Caco-2 (cell line): ENCODE results near the gene CSTPP1. TPM values are rescaled to one million over a fixed set of nuclear protein-coding genes. Genes with fewer than 3 reads are reported as not detected.

Source experiments
- BruUV-seq: library from RNA; stranded (reverse); fragments of 400-500 nt; replicated peaks from 2 replicates; lab custom pipeline; 2021; lab: Mats Ljungman, UMichigan
- CTCF ChIA-PET: fragments of 300-600 bp; sonication (Branson Sonifier 250); formaldehyde crosslinking; loops from one replicate; lab custom pipeline; 2022; ENCODE audit warnings: antibody characterized with exemption; lab: Charles Lee
- POLR2A ChIA-PET: fragments of 300-600 bp; sonication (Branson Sonifier 250); formaldehyde crosslinking; loops from one replicate; lab custom pipeline; 2022; ENCODE audit warnings: antibody characterized with exemption; lab: Charles Lee
- DNase-seq, 2 experiments: peaks; one replicate each; pipeline versions ENCODE4 v3.0.0 to v3.0.0-alpha.2; 2020 to 2022
- H3K27me3 ChIP-seq: replicated peaks from 2 replicates; pipeline ENCODE4 v1.6.0; 2011; ENCODE audit warnings: low read length; ENCODE audit not compliant: control insufficient read depth, insufficient read depth
- H3K36me3 ChIP-seq: 2 replicates; pipeline ENCODE4 v1.5.1; 2011; ENCODE audit warnings: low read length; ENCODE audit not compliant: control insufficient read depth, insufficient read depth
- H3K4me1 ChIP-seq: fragments of 250-450 bp; sonication (Bioruptor Pico); 2 replicates; pipeline ENCODE4 v1.5.1; 2020; ENCODE audit warnings: mild to moderate bottlenecking
- H3K4me3 ChIP-seq: 2 replicates; pipeline ENCODE4 v1.5.1; 2011; ENCODE audit warnings: low read depth, mild to moderate bottlenecking, control low read depth, low read length
- H3K9me3 ChIP-seq: fragments of 250-450 bp; sonication (Bioruptor Pico); 2 replicates; pipeline ENCODE4 v1.5.1; 2020; ENCODE audit warnings: mild to moderate bottlenecking, moderate library complexity
- H3K27ac Mint-ChIP-seq: one replicate; pipeline ENCODE4 v1.8.0; 2022; ENCODE audit warnings: mixed read lengths; ENCODE audit not compliant: unreplicated experiment
- H3K27me3 Mint-ChIP-seq: one replicate; pipeline ENCODE4 v1.8.0; 2022; ENCODE audit warnings: mixed read lengths; ENCODE audit not compliant: insufficient read depth, unreplicated experiment
- H3K36me3 Mint-ChIP-seq: one replicate; pipeline ENCODE4 v1.8.0; 2022; ENCODE audit warnings: mild to moderate bottlenecking, mixed read lengths; ENCODE audit not compliant: insufficient read depth, unreplicated experiment
- H3K4me1 Mint-ChIP-seq: one replicate; pipeline ENCODE4 v1.8.0; 2022; ENCODE audit warnings: low read depth, mixed read lengths; ENCODE audit not compliant: unreplicated experiment
- H3K4me3 Mint-ChIP-seq: one replicate; pipeline ENCODE4 v1.8.0; 2022; ENCODE audit warnings: mild to moderate bottlenecking, moderate library complexity, mixed read lengths; ENCODE audit not compliant: unreplicated experiment
- H3K9me3 Mint-ChIP-seq: one replicate; pipeline ENCODE4 v1.8.0; 2022; ENCODE audit warnings: mixed read lengths; ENCODE audit not compliant: unreplicated experiment
- intact Hi-C: fragments of 100-400 bp; cut with micrococcal nuclease; formaldehyde crosslinking; loops from one replicate; pipeline ENCODE4 v1.10.0; 2022; ENCODE audit not compliant: unreplicated experiment
- total RNA-seq: library from RNA; stranded (reverse); gene quantifications from 2 replicates; pipeline ENCODE4 v1.2.3, GENCODE V29; 2022
- TF ChIP-seq, protein P1 (sequence below), 2 experiments: fragments of 200-600 bp in 1 of 2; IDR thresholded peaks; 1 replicate in 1 of 2; 2 replicates in 1 of 2; pipeline versions ENCODE4 v1.5.1 to v1.8.0; 2011 to 2022; ENCODE audit warnings: antibody characterized with exemption in 1 of 2, control low read depth in 1 of 2, inconsistent platforms in 1 of 2, low read depth in 1 of 2, low read length in 1 of 2, mild to moderate bottlenecking in 1 of 2, moderate library complexity in 1 of 2; ENCODE audit not compliant: insufficient read depth in 1 of 2, severe bottlenecking in 1 of 2, unreplicated experiment in 1 of 2

Gene CSTPP1
- total RNA-seq, 1 experiment from 2014 or later: 22.9 TPM

DNA sequence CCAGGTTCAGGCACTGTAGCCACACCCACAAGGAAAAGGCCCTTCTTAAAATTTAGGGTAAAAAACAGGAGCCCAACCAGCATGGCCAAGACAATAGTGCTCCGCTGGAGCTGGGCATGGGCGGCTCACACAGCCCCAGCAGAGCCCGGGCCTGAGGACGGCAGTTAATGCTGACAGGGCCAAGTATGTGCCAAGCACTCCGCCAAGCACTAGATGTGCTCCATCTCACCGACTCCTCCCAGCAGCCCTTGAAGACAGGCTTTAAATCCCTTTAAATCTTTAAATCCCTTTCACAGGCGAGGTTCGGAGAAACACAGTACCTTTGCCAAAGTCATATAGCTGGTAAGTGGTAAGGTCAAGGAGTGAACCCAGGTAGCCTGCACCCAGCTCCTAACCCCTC, 235.3 kb downstream of the CSTPP1 start:
- Mint-ChIP-seq H3K4me3 (no peak overlapping the region), H3K27me3 (no peaks in the 10 kb centered on the region), H3K27ac (no peak overlapping the region), H3K36me3 (peaks cover 63% of the 10 kb centered on the region), H3K9me3 (no peaks in the 10 kb centered on the region), H3K4me1 (peaks cover 10% of the 10 kb centered on the region)
- Histone ChIP-seq H3K27me3 (no peaks in the 10 kb centered on the region), H3K36me3 (peaks cover 11% of the 10 kb centered on the region), H3K4me3 (no peak overlapping the region), H3K4me1 (no peaks in the 10 kb centered on the region), H3K9me3 (no peaks in the 10 kb centered on the region)
- POLR2A ChIA-PET: interaction anchor here (0.5 kb wide), 1 partner anchor 453 kb away, joined by 5 read pairs; no protein-coding TSS in a partner anchor
- TF ChIP-seq, protein P1, sequence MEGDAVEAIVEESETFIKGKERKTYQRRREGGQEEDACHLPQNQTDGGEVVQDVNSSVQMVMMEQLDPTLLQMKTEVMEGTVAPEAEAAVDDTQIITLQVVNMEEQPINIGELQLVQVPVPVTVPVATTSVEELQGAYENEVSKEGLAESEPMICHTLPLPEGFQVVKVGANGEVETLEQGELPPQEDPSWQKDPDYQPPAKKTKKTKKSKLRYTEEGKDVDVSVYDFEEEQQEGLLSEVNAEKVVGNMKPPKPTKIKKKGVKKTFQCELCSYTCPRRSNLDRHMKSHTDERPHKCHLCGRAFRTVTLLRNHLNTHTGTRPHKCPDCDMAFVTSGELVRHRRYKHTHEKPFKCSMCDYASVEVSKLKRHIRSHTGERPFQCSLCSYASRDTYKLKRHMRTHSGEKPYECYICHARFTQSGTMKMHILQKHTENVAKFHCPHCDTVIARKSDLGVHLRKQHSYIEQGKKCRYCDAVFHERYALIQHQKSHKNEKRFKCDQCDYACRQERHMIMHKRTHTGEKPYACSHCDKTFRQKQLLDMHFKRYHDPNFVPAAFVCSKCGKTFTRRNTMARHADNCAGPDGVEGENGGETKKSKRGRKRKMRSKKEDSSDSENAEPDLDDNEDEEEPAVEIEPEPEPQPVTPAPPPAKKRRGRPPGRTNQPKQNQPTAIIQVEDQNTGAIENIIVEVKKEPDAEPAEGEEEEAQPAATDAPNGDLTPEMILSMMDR (IDR thresholded peaks at IDR 0.05; ENCODE audit: insufficient read depth in 1 of 2, low read depth in 1 of 2, low read length in 1 of 2, severe bottlenecking in 1 of 2, unreplicated experiment in 1 of 2): no peak
- intact Hi-C loops: no loop called here
- CTCF ChIA-PET: no interaction called here
- no TSS peak for BruUV-seq
- DNase-seq: no peak

DNA sequence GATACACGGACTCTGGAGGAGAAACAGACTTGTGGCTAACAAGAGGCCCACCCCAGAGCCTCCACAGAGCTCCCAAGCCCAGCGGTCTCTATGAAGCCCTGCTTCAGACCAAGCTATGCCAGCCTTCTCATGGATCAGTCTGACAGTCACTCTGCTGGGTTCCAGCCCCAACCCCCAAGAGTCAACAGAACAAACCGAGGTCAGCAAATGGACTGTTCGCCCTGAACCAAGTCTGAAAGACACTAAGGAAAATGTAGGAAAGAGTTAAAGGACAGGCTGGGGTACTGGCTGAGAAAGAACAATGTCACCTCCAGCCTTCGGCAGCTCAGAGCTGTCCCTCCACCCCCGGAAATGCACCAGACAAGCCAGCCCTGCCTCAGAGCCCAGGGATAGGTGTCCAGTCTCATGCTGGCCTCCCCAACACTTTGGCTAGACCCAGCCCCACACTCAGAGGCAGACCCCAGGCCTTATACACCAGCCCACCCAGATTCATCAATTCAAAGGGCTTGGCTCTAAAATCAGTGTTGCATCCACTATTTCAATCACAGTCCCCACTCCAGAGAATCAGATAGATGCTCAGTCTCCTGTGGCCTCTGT, 236.3 kb downstream of the CSTPP1 start:
- H3K4me1 ChIP-seq: peaks cover 6% of the 10 kb centered on the region; the same call in 1 of the 2 replicates
- no peaks in the 10 kb centered on the region for H3K27me3 ChIP-seq
- H3K9me3 ChIP-seq: no peaks in the 10 kb centered on the region
- H3K9me3 Mint-ChIP-seq: no peaks in the 10 kb centered on the region
- H3K4me3 Mint-ChIP-seq: no peak overlapping the region
- peaks cover 9% of the 10 kb centered on the region for H3K36me3 ChIP-seq
- intact Hi-C loops: no loop called here
- no peak overlapping the region for H3K4me3 ChIP-seq
- peaks cover 63% of the 10 kb centered on the region for H3K36me3 Mint-ChIP-seq
- H3K4me1 Mint-ChIP-seq: peaks cover 18% of the 10 kb centered on the region
- CTCF ChIA-PET: no interaction called here
- no TSS peak for BruUV-seq
- TF ChIP-seq, protein P1 (IDR thresholded peaks at IDR 0.05; ENCODE audit: insufficient read depth in 1 of 2, low read depth in 1 of 2, low read length in 1 of 2, severe bottlenecking in 1 of 2, unreplicated experiment in 1 of 2): no peak
- H3K27ac Mint-ChIP-seq: no peak overlapping the region
- POLR2A ChIA-PET: no interaction called here
- no peak for DNase-seq
- no peaks in the 10 kb centered on the region for H3K27me3 Mint-ChIP-seq

DNA sequence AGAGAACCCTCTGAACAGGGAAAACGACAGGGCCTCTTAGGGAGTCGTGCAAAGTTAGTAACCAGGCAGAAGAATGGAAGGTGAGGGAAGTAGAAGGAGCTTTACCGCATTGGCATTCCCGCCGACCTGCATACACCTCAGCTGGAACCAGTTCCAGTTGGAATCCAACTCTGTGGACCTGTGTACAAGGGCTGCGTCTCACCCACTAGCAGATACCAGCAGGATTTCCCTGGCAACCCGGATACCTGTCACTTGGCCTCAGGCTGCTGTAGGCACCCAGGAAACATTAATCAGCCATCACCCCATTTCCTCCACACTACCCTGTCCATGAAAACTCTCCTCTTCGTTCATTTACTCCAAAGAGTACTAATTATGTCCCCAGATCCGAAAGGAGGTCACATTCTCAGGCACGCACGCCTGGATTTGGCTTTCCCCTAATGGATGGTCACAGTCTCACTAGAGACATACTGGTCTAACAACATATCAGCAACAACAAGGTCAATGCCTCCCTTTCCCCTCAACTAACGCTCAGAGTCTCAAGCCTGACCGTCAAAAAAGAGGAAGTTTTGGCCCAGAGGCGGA, 239.3 kb downstream of the CSTPP1 start:
- peak overlapping the region; percentile 99 for H3K27ac Mint-ChIP-seq
- no peak for DNase-seq
- H3K27me3 Mint-ChIP-seq: no peaks in the 10 kb centered on the region
- Histone ChIP-seq H3K27me3 (no peaks in the 10 kb centered on the region), H3K4me3 (peak overlapping the region; percentile 99), H3K9me3 (no peaks in the 10 kb centered on the region), H3K36me3 (peaks cover 12% of the 10 kb centered on the region), H3K4me1 (peaks cover 8% of the 10 kb centered on the region; the same call in 1 of the 2 replicates)
- BruUV-seq: no TSS peak
- H3K4me3 Mint-ChIP-seq: peak overlapping the region; percentile 87
- no peaks in the 10 kb centered on the region for H3K9me3 Mint-ChIP-seq
- intact Hi-C loops: loop anchor here (1.0 to 5.0 kb wide), 4 partner anchors 41 to 93 kb away; partner anchors contain the start of gene ACP2
- H3K4me1 Mint-ChIP-seq: peaks cover 20% of the 10 kb centered on the region
- CTCF ChIA-PET: no interaction called here
- TF ChIP-seq, protein P1 (IDR thresholded peaks at IDR 0.05; ENCODE audit: insufficient read depth in 1 of 2, low read depth in 1 of 2, low read length in 1 of 2, severe bottlenecking in 1 of 2, unreplicated experiment in 1 of 2): no peak
- H3K36me3 Mint-ChIP-seq: peaks cover 68% of the 10 kb centered on the region
- POLR2A ChIA-PET: no interaction called here
